Left ventricle myocardium inferior (tissue), 1 donor: Measurements from ENCODE around the gene GNAQ. TPM values are rescaled to one million over a fixed set of nuclear protein-coding genes. Genes with fewer than 3 reads are reported as not detected.

ENCODE experiments used
- DNase-seq: peaks from one replicate; pipeline ENCODE4 v3.0.0-alpha.2; 2020
- H3K27ac ChIP-seq: fragments of 200-600 bp; replicated peaks from 2 replicates; pipeline ENCODE4 v1.8.0; 2021
- H3K27me3 ChIP-seq: fragments of 200-600 bp; 2 replicates; pipeline ENCODE4 v1.8.0; 2021; ENCODE audit warnings: low read depth
- H3K36me3 ChIP-seq: fragments of 200-600 bp; 2 replicates; pipeline ENCODE4 v1.8.0; 2021
- H3K4me1 ChIP-seq: fragments of 200-600 bp; 2 replicates; pipeline ENCODE4 v1.8.0; 2021
- H3K4me3 ChIP-seq: fragments of 200-600 bp; 2 replicates; pipeline ENCODE4 v1.8.0; 2021; ENCODE audit warnings: mild to moderate bottlenecking, moderate library complexity
- H3K9me3 ChIP-seq: fragments of 200-600 bp; replicated peaks from 2 replicates; pipeline ENCODE4 v1.8.0; 2021
- CTCF ChIP-seq: fragments of 200-600 bp; IDR thresholded peaks from 2 replicates; pipeline ENCODE4 v1.8.0; 2021; ENCODE audit warnings: antibody characterized with exemption, mild to moderate bottlenecking, borderline replicate concordance
- intact Hi-C: fragments of 100-400 bp; cut with micrococcal nuclease; formaldehyde crosslinking; loops from one replicate; pipeline ENCODE4 v1.11.0; 2022
- total RNA-seq: library from RNA; stranded (reverse); fragmentation: NEBNext Ultra II Directional; extraction: Animal tissue kit (Norgen Biotek cat#: 25700); gene quantifications from one replicate; pipeline ENCODE4 v1.2.1, GENCODE V29; 2021
- donor health status: DM: no; HTN: yes; CAD: no; lungs with severe emphysema.

GNAQ gene
- total RNA-seq, 1 donor from 2014 or later: 15.2 TPM

DNA sequence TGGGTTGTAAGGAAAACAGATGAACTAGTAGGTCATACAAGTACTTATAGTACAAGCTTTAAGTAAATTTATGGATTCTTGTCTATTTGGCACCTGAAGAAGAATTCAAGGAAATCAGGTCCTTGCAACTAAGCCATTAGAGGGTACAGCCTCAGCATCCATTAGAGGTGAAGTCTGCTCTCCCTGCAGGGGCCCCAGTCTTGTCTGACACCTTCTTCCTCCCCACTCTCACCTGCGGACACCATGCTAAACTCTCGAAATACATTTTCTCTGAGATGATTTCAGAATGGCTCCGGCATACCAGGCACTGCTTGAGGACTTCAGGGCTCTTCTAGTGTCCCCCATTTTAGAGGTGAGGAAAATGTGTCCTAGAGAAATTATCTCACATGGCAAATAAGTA, 137.9 kb downstream of the GNAQ start:
- H3K4me1 ChIP-seq: peaks cover 12% of the 10 kb centered on the region
- H3K27ac ChIP-seq: no peak overlapping the region
- TF ChIP-seq CTCF: no peak
- no peak for DNase-seq
- intact Hi-C loops: no loop called here
- no peaks in the 10 kb centered on the region for H3K27me3 ChIP-seq
- no peaks in the 10 kb centered on the region for H3K9me3 ChIP-seq
- no peak overlapping the region for H3K4me3 ChIP-seq
- no peaks in the 10 kb centered on the region for H3K36me3 ChIP-seq

DNA sequence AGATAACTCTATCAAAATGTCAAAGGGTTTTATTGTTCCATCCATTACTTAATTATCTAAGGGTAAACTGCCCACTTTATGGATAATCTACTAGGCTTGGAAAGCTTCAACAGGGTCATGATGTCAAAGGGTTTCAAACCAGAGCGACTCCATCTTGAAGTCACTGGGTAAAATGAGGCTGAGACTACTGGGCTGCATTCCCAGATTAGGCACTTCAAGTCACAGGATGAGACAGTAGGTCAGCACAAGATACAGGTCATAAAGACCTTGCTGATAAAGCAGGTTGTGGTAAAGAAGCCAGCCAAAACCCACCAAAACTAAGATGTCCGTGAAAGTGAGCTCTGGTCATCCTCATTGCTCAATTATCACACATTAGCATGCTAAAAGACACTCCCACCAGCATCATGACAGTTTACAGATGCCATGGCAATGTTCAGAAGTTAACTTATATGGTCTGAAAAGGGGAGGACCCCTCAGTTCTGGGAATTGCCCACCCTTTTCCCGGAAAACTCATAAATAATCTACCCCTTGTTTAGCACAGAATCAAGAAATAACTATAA, 138.6 kb downstream of the GNAQ start:
- no peak for DNase-seq
- H3K27me3 ChIP-seq: no peaks in the 10 kb centered on the region
- no peak for TF ChIP-seq CTCF

DNA sequence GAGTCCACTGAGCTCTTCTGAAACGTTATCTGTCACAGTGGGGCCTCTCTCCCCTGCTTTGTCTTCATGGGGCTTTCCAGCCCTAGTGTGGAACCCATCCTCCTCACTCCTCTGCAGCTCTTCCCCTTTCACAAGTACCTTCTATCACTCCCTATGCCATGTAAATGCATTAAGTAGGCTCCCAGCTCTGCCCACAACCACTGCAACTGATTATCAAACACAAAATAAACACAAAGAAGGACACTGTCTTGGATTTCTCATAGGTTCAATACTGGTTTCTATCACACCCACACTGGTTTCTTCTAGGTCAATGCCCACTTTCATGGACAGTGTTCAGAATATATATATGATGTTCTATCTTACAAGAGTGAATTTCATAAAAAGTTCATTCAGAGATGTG, 139.4 kb downstream of the GNAQ start:
- Histone ChIP-seq H3K27ac (no peak overlapping the region), H3K4me3 (no peak overlapping the region), H3K27me3 (no peaks in the 10 kb centered on the region), H3K9me3 (no peaks in the 10 kb centered on the region), H3K4me1 (peaks cover 8% of the 10 kb centered on the region), H3K36me3 (no peaks in the 10 kb centered on the region)
- no peak for DNase-seq
- no peak for TF ChIP-seq CTCF
- intact Hi-C loops: no loop called here

More for the DNA sequence above, 138.6 kb downstream of the GNAQ start:
- Histone ChIP-seq H3K4me3 (no peak overlapping the region), H3K27ac (no peak overlapping the region), H3K9me3 (no peaks in the 10 kb centered on the region), H3K36me3 (no peaks in the 10 kb centered on the region), H3K4me1 (peaks cover 12% of the 10 kb centered on the region)
- intact Hi-C loops: no loop called here

DNA sequence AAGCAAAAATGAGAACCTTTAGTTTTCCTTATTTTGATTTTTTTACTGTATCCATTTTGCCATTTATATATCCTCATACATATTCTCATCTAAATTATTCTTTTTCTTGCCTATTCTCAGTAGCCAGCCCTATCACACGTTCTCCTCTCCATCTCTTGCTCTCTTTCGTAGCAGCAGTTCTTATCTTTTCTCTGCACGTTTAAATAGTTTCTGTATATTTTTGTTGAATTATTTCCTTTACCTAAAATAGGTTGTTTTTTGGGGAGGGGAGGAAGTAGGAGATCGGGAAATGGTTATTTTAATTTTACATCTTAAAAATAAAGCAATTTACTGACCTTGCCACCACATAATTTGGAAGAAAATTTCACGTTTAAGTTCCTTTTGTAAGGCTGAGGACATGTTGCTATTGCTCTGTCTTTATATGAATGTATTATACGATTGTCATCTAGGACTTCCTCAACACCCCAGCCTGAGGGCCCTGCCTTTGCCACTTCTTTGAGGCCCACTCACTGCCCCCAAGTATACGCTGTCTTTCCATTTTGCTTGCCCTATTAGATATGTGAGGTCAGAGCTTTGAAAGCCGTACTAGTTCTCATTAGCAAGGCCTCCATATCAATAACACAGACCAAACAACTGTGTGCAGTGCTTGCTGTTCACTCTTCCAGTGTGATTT, 140.3 kb downstream of the GNAQ start:
- no peak overlapping the region for H3K27ac ChIP-seq
- no peak overlapping the region for H3K4me3 ChIP-seq
- no peak for TF ChIP-seq CTCF
- H3K9me3 ChIP-seq: no peaks in the 10 kb centered on the region
- H3K4me1 ChIP-seq: no peaks in the 10 kb centered on the region
- no peaks in the 10 kb centered on the region for H3K36me3 ChIP-seq
- H3K27me3 ChIP-seq: no peaks in the 10 kb centered on the region
- intact Hi-C loops: no loop called here
- no peak for DNase-seq

- no peak for DNase-seq
- H3K36me3 ChIP-seq: no peaks in the 10 kb centered on the region
- H3K27me3 ChIP-seq: no peaks in the 10 kb centered on the region
- H3K4me3 ChIP-seq: no peak overlapping the region
- no peak overlapping the region for H3K27ac ChIP-seq
- no peaks in the 10 kb centered on the region for H3K9me3 ChIP-seq
- intact Hi-C loops: no loop called here
- no peak for TF ChIP-seq CTCF
- peaks cover 28% of the 10 kb centered on the region for H3K4me1 ChIP-seq
Observed at GRCh38 chr9:77887662-77888061, 143.9 kb downstream of the GNAQ start.
